GM20431 (cell line): ENCODE results near the gene ADARB2.
"Not testable (repeated sequence)": the region's sequence is repeated elsewhere in the genome, so short reads cannot be mapped to it uniquely, and the experiment has no call there.

Source experiments
- in situ Hi-C: fragments of 300-500 bp; cut with MseI, MboI; formaldehyde crosslinking; loops from one replicate; pipeline ENCODE4 v1.15.0; 2020; ENCODE audit warnings: low sequenced_read_pairs; ENCODE audit not compliant: unreplicated experiment

The ADARB2 gene

DNA sequence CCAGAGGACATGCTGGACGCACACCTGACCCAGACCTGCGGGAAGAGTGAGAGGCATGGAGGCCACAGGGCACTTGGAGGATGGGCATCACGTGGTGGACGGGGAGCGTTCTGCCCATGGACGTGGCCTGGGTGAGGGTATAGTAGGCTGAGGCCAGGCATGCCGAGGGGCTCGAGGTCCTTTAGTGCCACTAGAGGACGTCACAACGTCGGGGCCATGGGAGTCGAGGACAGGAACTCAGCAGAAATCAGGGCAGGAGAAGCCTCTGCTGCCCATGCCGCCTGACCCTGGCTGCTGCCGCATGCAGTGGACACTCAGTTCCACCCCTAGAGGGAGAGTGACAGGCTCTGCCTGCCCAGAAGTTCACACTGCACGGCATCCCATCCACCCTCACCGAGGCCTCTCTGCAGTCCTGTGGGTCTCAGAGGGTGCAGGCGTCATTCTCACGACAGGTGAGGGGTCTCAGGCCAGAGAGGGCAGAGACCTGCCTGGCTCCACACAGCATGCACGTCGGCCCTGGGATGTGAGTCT, 198.7 kb downstream of the ADARB2 start:
- in situ Hi-C loops, result no loop called here

DNA sequence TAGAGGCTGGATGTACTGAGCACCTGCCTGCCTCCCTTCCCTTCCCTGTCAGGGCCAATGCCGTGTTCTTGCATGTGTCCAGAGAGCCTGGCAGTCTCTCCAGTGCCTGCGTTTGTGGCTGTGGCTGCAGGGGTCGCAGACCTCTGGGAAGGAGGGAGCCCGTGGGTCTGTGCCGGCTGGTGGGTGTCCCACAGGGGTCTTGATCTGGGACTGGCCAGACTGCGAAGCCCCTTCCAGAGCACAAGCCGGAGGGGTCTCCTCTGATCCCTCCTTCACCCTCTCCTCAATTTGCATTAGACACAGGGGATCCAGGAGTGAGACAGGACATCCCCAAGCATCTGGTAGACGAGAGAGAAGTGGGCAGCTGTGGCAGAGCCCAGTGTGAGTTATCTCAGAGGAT, 199.2 kb downstream of the ADARB2 start:
- in situ Hi-C loops, result no loop called here

DNA sequence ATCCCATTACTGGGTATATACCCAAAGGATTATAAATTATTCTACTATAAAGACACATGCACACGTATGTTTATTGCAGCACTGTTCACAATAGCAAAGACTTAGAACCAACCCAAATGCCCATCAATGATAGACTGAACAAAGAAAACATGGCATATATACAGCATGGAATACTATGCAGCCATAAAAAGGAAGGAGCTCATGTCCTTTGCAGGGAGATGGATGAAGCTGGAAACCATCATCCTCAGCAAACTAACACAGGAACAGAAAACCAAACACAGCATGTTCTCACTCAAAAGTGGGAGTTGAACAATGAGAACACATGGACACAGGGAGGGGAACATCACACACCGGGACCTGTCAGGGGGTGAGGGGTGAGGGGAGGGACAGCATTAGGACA, 199.9 kb downstream of the ADARB2 start:
- in situ Hi-C loops, result not testable (repeated sequence)

DNA sequence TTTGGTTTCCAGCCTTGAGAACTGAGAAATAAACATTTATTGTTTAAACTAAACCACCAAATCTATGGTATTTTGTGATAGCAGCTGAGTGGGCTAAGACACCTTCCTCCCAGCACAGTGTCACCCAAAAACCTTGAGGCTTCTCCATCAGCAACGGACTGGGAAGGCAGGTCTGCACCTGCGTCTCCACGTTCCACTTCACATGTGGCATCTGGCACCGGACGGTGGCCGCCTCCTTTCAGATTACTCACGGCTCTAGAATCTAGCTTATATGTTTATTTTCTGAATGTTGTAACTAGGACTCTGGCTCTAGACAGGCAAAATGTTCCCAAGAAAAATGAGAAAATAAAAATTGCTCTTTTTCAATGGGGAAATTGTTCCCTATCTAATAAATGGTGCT, 201.0 kb downstream of the ADARB2 start:
- in situ Hi-C loops, result no loop called here

DNA sequence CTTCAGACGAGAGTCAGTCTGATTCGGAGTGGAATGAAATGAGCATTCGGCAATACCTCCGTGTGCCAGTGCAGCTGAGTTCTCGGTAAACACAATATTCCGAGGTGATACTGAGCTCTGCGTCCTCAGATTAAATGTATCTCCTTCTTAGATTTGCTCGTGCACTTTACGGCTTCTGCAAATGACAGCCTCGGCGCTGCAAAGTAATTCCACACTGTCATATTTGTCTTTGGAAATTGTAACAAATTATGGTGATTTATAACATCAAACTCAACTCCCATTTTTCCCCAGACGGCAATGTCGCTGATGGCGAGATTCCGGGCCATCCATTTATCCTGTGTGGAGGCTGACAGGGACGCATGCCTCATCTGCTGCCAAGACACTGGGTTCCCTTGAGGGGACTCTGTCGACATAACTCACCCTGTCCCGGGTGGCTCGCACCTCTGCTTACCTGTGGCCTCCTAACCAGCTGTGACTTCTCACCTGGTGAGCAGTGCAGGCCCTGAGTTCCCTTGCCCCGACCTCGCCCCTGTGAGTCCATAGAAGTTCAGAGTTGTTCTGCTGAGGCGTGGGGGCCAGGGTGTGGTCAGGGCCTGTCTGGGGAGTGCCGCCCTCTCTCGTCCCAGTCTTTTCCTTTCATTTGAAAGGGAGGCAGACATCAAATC, 201.9 kb downstream of the ADARB2 start:
- in situ Hi-C loops, result no loop called here

DNA sequence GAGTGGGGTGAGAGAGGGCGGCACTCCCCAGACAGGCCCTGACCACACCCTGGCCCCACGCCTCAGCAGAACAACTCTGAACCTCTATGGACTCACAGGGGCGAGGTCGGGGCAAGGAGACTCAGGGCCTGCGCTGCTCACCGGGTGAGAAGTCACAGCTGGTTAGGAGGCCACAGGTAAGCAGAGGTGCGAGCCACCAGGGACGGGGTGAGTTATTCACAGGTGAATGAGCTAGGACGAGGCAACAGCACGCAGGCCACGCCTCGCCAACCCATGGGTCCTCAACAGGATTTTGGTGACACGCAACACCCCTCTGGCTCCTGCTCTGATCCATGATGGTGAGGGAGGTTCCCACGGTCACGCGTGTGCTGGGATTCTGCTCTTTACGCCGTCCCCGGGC, 202.5 kb downstream of the ADARB2 start:
- in situ Hi-C loops, result no loop called here

DNA sequence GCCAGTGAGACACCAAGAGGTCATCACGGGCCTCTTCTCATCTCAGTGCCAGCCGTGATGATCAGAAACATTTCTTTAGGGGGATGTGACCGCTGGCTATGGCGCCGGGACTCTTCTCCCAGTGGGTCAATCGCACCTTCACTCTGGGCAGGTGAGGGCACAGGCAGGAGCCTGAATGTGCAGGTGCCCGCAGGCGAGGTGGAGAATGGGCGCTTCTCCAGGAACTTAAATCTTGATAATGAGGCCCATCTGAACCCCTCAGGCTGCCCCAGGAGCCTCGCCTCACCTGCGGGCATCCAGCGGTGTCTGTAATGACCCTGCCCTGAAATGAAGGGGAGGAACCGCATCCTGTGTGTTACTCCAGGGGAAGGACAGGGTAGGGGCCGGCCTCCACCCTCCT, 204.7 kb downstream of the ADARB2 start:
- in situ Hi-C loops, result no loop called here

DNA sequence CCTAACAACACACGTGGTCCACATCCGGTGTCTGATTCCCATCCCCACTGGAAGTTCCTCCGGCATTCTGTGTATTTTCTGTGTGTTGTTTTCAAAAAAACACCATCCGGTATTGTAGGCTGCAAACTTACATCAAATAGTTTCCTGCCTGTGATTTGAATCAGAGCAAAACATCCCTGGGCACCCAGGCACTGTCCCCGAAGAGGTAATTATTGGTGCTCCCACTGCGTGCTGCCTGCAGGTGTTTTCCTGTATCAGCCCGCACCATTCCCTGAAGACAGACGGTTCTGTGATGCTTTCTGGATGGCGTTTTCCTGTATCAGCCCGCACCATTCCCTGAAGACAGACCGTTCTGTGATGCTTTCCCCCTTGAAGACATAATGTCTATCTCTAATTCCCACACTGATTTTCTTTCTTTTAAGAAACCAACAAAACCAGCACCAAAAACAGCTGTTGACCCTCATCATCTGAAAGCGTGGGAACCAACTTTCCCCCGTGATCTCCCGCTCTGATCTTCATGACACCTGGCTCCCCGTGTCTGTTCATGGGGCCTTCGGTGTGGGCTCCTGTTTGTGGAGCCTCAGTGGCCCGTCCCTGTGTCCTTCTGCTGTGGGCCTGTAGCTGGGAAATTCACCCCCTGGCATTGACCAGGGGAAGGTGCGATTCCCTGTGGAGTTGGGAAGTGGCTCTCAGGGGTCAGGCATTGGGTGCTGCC, 205.3 kb downstream of the ADARB2 start:
- in situ Hi-C loops, result no loop called here

DNA sequence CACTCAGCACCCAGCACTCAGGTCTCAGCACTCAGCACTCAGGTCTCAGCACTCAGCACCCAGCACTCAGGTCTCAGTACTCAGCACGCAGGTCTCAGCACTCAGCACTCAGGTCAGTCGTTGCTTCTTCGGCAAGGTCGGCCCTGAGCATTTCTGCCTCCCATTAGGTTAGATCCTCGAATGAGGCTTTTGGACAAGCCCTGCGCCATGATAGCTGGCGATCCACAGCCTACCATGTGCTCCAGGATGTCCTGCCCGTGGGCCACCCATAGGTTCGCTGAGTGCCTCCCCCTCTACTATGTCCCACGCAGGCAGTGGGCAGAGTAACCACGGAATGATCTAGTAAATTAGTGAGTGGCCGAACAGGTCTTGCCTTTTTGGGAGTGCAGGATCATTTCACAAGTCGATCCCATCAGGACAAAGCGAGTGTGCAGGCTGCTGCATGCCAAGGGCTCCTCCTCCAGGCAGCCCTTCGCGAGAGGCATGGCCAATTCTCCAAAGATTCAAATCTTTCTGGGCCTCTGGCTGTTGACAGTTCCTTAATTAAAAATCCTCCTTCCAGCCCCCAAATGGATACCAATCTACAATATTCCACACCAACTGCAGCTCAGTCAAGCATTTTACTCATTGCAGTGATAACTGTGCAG, 206.3 kb downstream of the ADARB2 start:
- in situ Hi-C loops, result no loop called here

DNA sequence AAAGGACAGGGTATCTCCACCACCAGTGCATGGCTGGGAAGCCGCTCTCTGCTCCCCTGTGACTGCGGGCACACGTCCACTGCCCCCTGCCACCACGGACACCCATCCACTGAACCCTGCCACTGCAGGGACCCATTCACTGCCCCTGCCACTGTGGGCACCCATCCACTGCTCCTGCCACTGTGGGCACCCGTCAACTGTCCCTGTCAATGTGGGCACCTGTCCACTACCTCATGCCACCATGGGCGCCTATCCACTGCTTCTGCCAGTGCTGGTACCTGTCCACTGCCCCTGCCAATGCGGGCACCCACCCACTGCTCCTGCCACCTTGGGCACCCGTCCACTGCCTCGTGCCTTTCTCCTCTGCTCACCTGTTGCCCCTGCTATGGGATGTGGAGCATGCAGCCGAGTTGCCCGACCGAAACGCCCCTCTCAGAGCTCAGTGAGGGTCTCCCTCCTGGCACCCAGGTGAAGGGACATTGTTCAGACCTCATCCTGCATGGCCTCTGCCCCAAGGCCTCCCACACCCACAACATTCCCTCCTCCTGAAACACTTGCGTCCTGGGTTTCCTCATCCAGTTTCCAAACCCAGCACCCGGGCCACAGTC, 207.4 kb downstream of the ADARB2 start:
- in situ Hi-C loops, result no loop called here

DNA sequence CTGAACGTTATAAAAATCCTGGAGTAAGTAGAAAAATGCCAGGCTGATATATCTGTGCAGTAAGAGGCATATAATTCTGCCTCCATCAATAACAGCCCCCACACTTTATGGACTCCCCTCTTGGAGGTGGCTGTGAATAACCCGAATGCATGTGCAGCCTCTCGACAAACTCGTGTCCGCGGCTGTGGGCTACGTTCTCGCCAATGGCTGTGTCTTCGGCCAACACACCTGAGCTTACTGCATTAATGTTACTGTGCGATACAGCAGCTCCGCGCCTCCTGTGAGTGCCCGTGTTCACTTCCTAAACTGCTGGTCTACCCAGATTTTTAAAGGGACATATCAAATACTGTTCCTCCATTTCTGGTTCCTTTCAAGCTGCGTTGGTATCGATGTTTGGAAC, 209.4 kb downstream of the ADARB2 start:
- in situ Hi-C loops, result no loop called here

DNA sequence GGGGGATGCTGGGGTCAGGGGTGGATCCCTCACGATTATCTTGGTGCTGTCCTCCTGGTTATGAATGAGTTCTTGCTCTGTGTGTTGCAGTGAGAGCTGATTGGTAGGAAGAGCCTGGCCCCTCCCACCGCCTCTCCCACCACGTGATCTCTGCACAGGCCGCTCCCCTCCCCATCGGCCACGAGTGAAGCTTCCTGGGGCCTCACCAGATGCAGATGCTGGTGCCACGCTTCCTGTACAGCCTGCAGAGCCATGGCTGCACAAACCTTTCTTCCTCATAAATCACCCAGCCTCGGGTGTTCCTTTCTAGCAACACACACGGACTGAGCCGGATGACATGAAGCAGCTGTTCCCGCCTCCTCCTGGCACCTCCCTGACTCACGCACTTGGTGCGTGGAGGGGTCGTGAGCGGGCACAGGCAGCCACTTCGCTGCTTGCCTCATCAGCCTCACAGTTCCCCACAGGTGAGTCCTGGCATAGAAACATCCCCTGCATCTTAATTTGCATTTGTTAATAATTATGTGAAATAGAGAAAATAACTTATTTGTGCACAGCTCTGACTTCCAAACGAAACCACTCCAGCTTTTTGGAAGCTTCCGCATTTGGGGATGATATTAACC, 210.8 kb downstream of the ADARB2 start:
- in situ Hi-C loops, result no loop called here

DNA sequence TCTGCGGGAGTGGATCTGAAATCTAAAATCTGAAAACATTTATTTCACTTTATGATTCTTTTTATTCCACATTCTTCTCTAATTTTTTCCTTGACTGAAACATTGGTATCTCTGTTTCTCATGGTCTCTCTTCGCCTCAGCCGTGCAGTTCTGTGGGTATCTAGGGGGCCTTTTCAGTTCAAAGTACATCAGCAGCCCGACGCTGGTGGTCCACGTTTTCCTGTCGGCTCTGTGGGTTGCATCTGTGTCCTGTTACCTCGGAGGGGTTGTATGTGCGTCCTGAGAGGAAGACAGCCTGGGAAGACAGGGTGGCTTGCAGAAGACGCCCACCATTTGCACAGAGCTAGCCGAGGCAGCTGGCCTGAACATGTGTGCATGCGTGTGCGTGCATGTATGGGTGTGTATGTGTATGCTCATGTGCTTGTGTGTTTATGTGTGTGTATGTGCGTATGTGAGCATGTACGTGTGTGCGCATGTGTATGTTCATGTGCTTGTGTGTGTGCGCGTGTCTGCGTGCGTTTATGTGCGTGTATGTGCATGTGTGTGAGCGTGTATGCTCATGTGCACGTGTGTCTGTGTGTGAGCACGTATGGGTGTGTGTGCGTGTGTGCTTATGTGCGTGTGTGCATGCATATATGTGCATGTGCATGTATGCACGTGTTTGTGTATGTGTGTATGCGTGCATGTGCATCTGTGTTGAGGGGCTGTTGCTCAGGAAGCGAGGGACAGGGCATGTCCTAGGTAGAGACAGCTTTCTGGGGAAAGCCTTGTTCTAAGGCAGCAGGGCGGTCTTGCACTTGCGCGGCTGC, 211.8 kb downstream of the ADARB2 start:
- in situ Hi-C loops, result no loop called here

DNA sequence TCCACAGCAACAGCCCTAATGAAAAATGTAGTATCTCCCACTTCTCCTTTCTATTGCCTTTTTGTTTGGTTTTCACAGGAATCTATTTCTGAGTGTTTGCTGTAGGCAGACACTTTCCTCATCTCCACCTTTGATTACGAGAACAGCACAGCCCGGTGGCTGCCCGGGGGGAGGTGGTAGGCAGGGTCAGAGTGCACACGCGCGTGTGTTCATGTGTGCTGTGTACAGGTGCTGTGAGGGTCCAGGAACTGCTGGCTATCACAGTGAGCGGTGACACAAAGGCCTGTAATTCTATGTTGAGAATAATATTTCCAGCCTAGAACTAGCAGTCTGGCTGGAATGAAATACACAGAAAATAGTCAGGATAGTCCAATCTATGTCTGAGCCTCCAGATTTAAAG, 212.8 kb downstream of the ADARB2 start:
- in situ Hi-C loops, result no loop called here

DNA sequence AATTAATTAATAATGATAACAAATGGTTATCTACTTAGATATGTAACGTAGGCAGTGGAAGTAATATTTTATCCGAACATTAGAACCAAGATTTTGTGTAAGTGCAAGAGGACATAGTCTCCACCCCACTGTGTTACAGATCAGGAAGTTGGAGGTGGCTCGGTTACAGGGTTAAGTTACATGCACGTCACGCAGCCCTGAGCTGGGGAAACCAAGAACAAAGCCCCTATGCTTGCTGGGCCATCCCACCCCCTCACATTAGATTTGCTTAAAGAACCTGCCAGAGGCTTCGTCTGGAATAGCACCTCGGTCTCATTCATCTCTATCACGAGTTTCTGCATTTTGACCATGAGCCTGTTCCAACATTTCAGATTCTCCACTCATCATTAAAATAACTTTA, 214.1 kb downstream of the ADARB2 start:
- in situ Hi-C loops, result no loop called here

DNA sequence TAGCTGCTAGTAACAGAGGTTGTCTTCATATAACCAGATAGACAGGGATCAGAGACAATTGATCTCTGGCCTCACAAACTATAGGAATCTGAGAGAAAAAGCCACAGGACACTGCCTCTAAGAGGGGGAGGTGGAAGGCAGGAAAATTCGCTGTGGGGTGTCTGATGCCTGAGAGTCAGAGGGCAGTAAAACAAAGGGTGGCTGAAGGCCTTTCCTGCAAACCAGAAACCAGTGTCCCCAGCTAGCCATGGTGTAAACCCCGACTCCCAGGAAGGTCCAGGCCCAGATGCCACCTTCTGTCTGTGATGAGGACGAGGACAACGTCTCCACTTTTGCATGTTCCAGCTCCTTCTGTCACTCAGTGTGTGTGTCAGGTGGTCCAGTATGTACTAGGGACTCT, 215.1 kb downstream of the ADARB2 start:
- in situ Hi-C loops, result no loop called here

DNA sequence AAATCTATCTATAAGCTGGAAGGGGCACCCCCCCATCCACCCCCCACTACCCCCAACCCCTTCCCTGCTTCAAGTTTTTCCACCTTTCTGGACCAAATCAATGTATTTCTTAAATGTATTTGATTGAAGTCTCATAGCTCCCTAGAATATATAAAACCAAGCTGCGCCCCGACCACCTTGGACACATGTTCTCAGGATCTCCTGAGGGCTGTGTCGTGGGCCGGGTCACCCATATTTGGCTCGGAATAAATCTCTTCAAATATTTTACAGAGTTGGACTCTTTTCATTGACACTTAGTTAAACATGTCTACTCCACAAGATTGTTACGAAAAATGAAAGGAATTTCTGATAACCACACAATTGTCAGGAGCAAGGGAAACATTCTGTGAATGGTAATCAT, 215.6 kb downstream of the ADARB2 start:
- in situ Hi-C loops, result no loop called here

DNA sequence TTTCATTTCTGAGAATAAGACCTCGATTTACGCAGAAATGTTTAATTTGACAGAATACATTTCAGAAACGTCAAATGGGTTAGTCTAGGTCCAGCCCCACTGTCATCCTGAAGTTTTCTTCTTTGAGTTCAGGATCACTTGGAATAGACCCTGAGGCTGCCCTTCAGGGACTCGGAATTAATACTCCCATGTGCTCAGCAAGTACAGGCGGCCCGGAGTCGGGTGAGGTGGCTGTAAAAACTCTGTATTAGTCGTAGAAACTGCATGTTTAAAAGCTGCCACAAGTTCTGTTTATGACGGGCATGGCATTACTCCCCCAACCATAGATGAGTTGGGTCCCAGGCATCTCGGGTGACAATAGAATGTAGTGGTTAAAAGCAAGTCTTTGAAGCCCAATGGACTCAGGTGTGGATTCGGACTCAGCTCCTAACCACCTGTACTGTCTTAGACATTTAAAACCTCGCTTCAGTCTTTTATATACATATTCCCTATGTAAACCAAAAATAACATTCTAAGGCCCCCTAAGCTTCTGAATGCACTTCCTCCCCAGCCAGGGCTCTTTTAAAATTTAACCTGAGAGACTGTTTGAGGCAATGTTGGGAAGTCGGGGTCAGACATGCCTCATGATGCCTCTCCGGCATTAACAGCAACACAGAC, 216.3 kb downstream of the ADARB2 start:
- in situ Hi-C loops, result no loop called here

DNA sequence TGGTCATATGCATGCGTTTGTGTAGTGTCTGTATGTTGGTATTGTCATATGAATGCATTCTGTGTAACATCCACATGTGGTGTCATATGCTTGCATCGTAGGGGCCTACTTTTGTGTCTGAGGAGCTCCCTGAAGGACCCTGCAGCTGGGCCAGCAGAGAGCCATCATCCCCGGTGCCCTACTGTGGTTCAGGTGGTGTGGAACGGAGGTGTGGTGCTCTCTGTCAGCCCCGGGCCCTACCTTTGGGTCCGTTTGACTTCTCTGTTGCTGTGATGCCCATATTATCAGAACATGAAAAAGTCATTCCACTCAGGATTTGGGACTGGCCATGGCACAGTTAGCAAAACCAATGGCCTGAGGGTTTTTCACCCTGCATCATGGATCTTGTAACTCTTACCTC, 217.9 kb downstream of the ADARB2 start:
- in situ Hi-C loops, result no loop called here
